Dermis microvascular lymphatic vessel endothelial cell (primary cell): ENCODE results near the gene PARVG. TPM values are rescaled to one million over a fixed set of nuclear protein-coding genes. Genes with fewer than 3 reads are reported as not detected.

ENCODE experiments used
- DNase-seq, 2 donors: peaks; one replicate each; pipeline versions ENCODE4 v3.0.0 to v3.0.0-alpha.2; 2010; ENCODE audit warnings: low read depth in 2 of 2
- total RNA-seq: library from RNA; depleted of rRNA; stranded (reverse); fragments of >200 nt; gene quantifications from 2 replicates; pipeline ENCODE4 v1.2.1, GENCODE V29; 2014

Gene PARVG
- total RNA-seq, 1 donor from 2014 or later, result under 0.01 TPM

DNA sequence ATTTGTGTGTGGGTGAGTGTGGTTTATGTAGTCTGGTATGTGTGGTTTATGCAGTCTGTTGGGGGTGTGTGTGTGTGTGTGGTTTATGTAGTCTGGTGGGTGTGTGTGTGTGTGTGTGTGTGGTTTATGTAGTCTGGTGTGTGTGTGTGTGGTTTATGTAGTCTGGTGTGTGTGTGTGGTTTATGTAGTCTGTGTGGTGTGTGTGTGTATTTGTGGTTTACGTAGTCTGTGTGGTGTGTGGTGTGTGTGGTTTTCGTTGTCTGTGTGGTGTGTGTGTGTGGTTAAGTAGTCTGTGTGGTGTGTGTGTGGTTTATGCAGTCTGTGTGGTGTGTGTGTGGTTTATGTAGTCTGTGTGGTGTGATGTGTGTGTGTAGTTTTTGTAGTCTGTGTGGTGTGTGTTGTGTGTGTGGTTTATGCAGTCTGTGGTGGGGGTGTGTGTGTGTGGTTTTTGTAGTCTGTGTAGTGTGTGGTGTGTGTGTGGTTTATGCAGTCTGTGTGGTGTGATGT lies 26.2 kb upstream of the PARVG start:
- DNase-seq, result no peak

DNA sequence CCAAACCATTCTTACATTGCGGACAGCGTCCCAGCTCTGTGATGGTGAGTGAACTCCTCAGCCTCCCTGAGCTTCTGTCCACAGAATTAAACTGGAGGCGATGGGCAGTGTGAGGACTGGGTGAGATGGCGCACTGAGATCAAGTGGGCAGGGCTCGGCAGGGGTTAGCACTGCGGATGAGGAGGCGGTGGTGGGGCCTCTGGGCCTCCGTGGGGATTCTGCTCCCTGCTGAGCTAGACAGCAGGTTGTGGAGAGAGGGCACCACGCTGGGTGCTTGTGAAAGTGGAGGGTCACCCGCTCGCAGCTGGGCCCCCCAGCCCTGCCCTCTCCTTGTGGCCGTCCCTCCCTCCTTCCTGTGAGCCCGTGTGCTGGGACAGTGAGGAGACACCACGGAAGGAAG lies 25.6 kb upstream of the PARVG start:
- DNase-seq, result no peak

DNA sequence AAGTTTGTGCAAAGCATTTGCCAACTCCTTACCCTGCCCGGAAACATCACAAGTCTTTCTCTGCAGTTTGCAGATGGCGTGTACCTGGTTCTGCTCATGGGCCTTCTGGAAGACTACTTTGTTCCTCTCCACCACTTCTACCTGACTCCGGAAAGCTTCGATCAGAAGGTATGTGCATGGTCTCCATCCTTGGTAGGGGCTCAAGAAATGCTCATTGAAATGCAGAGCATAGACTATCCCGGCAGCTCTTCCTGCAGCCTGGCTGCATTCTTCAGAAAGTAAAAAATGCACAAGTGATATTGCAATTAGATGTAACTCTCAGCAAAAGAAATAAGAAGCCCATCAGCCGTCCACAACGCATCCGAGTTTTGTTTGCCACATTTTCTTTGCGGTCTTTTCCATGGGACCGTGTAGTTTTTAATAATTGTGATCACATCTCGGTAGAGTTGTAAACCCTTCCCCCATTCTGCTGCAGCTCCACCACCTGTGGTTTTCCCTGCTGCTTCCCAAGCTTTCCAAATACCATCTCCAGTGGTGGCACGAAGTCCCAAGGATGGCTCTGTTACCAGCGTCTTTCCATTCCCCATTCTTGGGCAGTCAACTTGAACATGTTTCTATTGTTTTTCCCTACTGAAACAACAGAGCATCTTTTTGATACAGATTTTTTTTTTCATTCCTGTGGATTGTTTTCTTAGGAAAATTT lies 22.7 kb upstream of the PARVG start:
- DNase-seq, result no peak

DNA sequence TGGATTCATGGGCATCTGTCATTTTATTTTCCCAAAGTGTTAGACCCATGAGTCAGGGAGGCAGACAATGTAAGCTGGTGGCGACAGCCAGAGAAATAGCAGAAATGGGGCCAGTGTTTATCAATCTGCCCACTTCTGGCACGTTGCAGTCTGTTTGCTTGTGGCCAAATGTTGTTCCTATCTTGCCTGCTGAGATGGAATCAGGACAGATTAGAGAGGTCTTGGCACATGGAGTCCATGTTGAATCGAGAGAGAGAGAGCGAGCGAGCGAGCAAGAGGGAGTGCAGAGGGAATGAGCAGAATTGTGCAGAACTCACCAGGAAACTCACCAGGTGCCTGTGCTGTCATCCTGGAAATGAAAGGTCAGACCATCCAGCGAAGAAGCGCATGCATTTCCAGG lies 21.9 kb upstream of the PARVG start:
- DNase-seq, result no peak

DNA sequence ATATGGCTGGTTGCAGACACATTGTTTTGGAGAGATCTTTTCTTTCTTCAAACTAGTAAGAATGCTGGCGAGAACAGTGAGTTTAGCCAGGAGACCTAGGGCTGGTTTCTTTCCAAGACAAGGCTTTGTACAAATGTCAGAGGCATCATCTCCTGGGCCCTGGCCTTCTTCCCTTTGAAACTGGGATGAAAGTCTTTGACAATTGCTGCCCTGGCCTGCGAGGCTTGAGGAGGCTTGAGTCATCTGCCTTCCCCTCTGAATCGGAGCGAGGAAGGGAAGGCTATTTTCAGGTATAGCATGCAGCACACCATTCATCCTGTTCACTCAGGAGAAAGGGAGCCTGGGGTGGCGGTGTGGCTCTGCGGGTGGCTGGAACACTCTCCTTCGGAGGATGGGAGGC lies 21.5 kb upstream of the PARVG start:
- DNase-seq, result no peak

DNA sequence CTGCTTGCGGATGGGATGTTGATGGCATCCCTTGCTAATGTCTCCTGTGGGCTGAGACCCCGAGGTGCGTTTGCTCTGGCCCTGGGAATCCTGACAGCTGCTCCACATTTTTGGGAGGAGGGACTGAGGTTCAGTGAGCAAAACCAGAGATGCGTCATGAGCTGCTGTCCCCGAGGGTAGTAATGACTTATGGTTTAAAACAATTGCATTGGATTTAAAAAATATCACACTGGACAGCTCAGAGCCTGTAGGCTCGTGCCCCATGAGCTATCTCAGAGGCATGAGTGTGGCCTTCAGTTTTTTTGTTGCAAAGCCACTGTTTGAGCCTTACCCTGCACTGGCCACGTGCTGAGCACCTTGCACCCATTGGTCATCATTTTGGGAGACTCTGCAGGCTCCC lies 20.9 kb upstream of the PARVG start:
- no peak for DNase-seq

DNA sequence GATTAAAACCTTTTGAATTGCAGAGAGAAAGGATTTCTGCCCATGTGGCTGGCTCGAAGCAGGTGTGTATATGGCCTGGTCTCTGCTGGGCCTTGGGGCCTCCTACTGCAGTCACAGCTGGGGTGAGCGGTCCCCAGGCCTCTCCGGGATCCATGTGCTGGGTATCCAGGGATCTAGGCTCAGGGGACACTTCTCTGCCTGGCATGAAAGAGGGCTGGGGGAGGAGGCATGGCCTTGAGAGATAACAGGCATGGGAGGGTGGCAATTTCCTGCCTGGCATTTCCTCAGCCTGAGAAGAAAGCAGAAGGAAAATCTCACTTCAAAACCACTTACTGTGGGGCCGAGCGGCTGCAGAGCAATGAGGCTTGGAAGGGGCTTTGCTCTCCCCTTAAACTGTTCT lies 20.3 kb upstream of the PARVG start:
- DNase-seq, result no peak

DNA sequence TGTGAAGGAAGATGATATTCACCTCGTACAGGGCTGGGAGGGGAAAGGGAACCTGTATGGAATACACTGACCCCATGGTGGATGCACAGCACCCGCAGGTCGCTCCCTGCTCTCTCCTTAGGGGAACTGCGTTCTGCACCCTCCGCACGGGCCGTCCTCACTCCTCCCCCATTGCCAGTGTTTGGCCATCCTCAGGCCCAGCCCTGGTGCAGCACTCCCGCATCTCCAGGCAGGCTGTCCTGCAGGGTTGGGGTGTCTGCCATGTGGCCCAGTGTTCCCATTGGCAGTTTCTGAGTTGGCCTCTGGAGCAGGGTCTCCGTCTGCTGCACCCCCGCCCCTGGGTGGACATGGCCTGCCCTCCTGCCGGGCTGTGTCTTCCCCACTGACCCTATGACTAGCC lies 19.1 kb upstream of the PARVG start:
- no peak for DNase-seq

DNA sequence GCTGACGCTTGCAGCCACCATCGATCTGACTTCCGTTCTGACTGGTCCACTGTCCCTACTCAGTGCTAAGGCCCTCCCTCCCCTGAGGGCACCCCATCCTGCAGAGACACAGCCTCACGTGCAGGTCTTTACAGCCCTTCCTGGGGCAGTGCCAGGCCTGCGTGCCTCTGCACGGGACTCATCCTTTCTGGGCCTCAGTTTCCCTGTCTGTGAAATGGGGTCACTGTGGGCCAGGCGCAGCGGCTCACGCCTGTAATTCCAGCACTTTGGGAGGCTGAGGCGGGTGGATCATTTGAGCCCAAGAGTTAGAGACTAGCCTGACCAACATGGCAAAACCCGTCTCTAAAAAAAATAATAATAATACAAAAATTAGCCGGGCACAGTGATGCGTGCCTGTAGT lies 17.8 kb upstream of the PARVG start:
- no peak for DNase-seq

DNA sequence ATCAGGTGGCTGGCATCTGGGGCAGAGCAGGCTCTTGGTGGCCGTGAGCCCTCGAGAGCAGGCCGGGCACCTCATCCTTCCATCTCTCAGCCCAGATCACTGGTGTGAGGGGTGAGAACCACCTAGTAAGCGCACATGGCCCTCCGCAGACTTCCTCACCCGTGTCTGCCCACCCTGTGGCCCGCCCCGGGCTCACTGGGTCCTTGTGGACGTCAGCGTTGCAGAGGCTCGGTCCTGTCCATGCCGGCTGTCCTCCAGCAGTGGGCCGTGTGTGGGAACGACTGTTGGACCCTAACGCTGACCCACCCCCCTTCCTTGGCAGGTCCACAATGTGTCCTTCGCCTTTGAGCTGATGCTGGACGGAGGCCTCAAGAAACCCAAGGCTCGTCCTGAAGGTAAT lies 17.2 kb upstream of the PARVG start:
- DNase-seq, result no peak

DNA sequence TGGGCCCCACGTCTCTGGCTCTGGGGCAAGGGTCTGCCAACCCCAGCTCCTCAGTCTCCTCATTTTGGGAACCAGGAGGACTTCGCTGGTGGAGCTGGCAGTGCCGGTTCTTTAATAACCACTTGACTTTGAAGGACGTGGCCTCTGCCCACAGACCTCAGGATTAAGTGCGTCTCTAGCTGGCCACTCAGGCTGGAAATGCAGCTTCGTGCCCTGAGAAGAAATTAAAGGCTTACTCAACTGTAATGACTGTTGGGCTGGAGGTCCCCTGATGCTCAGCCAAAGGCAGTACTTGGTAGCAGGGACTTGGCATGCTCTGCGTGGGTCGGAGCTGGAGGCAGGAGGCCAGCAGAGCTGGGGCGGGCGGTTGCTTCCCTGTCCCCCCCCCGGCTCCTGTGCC lies 16.7 kb upstream of the PARVG start:
- DNase-seq, result no peak

DNA sequence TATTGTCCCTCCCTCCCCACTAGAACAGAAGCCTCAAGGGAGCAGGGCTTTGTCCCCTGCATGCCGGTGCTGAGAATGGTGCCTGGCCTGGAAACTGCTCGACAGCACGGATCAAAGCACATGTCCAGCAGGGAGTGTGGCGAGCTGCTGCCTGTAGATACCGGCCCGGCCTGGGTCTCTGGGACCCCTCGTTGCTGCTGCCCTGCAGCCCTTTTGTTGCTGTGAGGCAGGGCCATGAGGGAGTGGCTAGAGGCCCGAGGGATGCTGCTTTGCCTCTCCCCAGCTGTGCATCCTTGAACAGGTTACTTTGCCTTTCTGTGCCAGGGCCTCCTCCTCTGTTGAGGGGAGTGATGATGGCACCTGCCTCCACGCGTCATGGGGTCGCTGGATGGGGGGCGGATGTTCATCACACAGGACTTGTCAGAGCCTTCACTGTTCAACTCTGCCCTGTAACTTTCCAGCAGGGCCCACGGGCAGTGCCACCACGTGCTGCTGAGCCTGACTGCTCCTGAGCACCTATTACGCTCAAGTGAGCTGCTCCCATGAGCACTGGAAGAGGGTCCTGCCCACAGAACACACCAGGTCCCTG lies 15.3 kb upstream of the PARVG start:
- DNase-seq, result no peak

DNA sequence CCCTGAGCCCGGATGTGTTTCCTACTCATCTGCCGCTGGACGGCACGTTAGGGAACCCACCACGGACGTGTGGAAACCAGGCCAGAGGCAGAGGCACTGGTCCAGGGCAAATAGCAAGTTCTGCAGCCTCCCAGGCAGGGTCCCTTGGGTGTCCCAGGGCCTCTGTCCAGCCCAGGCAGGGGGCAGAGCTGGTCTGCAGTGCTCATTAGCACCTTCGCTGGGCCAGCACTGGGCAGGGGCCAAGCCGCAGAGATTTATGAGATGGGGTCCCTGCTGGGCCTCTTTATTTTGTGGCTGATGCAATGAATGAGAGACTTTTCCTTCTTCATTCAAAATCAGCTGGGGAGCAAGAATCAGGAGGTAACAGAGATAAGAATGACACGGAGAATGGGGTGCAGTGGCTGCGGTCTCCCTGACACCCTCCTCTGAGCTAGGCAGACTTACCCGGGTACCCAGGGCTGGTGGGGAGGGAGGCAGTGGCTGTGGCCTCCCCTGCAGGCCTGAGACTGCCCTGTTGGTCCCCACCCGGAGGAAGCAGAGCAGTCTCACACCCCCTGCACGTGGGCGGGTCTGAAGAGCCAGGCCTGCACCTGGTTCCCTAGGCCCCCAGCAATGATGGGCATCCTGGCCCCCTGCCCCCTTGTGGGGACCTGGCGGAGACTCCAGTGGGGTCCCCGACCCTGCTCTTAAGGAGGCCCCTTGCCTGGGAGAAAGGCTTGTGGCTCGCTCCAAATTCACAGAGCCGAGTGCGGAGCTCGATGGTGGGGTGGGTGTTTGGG lies 14.0 kb upstream of the PARVG start:
- DNase-seq, result no peak

DNA sequence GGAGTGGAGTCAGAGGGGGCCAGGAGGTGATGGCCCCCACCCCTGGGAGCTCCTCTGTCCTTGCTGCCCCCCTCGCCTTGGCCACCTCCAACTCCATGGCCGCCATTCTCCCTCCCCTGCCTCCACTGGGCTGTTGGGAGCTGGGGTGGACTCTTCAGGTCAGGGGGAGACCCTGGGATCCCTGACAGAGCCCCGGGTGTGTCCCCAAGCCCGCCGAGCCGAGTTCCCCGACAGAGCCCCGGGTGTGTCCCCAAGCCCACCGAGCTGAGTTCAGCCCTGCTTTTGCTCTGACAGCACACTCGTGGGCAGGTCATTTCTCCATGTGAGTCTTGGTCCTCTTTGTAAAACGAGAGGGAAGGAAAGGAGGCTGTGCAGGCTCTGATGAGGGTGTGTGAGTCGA lies 13.2 kb upstream of the PARVG start:
- DNase-seq, result no peak

DNA sequence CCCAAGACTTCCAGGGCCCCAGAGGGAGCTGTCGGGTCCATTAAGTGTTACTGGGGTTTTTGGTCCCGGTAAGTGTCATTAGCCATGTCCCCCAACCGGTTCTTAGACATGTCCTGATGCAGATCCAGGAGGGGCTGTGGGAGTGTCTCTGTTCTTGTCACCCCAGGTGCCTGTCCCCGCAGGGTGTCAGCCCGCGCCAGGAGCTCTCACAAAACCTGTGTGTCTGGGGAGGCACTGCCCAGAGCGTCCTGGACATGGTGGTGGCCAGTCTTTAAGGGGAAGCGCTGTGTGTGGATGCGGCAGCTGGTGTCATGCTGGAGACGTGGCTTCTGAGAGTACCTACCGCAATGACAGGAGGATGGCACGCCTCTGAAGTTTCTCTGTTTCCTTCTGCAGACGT lies 12.5 kb upstream of the PARVG start:
- DNase-seq, result no peak

DNA sequence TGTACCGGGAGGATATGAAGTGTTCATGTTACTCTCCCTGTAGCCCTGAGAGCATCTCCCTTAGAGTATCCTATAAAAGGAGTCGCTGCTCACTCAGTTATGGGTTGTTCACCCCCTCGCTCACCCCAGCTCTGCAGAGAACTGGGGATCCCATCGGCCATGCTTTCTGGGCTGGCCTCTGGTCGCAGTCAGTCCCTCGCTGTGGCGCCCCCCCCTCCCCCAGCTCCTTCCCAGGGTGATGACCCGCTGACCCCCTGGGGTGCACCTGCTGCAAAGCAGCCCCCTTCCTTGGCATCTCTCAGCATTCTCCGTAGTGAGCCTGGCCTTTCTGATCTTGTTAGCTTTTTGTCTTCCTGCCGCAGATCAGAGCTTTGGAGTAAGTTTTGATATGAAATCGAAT lies 10.3 kb upstream of the PARVG start:
- DNase-seq, result no peak

DNA sequence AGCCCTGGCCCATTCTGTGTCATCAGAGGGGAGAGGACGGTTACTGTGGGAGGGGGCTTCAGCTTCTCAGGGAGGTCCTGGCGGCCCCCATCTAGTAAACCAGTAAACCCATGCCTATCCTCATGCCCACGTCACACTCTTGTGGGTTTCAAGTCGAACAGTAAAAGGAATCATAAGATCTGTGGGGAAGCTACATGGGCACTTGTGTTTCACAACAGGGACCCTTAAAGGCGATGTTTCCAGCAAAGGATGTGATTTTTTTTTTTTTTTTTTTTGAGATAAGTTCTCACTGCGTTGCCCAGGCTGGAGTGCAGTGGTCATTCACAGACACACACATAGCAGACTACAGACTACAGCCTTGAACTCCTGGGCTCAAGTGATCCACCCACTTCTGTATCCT lies 9.2 kb upstream of the PARVG start:
- no peak for DNase-seq

DNA sequence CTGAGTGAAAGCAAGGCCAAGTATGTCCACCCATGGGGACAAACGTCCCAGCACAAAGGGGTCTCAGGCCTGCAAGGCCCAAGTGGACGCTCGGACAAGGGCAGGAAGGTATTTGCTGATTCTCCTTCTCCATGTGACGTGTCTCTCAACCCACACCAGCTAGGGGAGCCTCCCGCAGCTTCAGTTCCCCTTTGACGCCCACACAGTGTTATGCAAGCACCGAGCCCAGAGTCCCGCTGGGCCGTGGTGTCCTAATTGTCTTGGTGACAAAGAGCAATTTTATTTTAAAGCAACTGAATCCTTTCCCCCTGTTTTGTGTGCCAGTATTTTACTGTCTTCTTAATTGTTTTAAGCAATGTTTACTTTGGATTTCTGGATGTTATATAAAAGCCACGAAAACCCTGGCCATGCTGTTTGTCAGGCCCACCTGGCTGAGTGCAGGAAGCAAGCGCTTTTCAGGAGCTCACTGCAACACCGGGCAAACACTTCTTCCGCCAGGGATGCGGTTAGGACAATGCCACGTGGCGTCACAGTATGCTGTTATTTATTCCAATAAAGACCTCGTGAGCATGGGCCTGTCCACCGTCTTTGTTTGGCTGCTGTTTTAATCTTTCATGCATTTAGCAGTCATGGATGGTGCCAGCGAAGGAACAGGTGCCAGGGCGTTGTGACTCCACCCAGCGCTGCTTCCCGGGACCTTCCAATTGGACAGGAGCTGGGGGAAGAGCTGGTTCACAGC lies 8.2 kb upstream of the PARVG start:
- no peak for DNase-seq

DNA sequence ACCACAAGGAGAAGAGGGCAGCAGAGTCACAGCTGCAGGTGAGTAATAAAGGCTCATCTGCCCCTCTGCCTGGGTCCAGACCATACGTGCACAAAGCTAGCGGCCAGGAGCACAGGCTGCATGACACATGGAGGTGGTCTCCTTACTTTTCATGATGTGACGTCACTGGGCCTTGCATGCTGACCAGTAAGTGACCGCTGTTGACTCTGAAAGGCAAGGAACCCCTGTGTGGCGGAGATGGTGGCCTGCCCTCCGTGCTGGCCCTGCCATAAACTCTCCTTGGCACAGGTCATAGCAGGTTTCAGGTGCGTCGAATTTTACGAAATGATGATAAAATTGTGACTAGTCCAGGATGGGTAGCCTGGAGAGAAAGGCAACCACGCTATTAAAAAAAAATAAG lies 7.6 kb upstream of the PARVG start:
- DNase-seq, result no peak

DNA sequence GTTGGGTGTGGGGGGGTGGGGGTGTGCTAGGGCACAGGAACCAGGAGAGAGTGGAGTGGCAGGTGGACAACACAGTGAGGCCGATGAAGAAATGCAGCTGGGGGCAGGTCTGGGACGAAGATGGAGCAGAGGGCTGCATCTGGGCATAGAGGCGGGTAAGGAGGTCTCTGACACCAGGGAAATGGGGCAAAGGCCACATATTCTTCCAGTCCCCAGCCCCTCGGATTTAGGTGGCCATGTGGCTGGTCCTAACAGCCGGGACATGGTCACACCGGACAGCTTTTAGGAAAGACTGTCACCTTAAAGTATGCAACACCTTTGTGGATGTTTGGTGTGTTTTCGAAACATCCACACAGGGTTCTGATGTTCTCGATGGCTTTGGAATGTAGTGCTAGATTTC lies 5.0 kb upstream of the PARVG start:
- DNase-seq, result no peak

DNA sequence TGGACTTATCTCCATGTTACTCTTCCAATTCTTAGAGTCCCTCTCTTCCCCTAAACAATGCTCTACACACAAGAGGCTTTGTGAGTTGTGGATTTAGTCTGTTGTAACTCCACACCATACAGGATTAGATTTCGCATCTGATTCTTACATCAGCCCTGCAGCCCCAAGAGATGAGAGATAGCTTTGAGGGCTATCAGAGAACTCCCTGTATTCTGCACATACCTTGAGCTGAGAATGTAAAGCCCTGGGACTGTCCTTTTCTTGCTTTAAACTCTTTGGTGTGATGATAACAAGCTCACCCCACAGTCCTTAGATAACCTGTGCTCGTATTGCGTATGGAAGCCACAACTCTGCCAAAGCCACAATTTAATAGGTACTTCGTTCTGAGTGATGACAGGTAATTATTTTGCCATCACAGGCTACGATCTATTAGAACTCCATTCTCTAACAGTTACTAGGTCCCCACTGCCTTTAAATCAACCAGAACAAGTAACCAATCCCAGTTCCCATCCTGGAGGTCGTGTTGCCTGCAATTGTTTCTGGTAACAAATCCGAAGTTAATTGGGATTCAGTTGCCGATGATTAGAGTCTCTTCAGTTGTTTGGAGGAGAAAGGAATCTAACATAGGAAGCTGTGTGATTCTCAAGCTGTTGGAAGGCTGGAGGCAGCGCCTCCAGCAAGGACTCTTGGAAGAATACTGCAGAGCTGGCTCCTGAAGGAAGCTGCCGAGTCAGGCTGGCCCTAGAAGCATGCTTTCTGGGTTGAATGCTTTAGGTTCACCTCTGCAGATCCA lies 1.3 kb upstream of the PARVG start:
- DNase-seq, result no peak
